GM12878 (cell line): ENCODE results near the gene ASB15. TPM values are rescaled to one million over a fixed set of nuclear protein-coding genes. Genes with fewer than 3 reads are reported as not detected.

Experiments used
- CBX3 ChIP-seq: fragments of 200-600 bp; sonication (generic); IDR thresholded peaks from 2 replicates; pipeline ENCODE4 v1.6.1; 2016; ENCODE audit warnings: low read depth, borderline replicate concordance
- GABPA ChIP-seq: IDR thresholded peaks from 2 replicates; pipeline ENCODE4 v1.6.1; 2014; ENCODE audit warnings: antibody characterized with exemption, low read depth, mild to moderate bottlenecking, inconsistent platforms
- KLF5 ChIP-seq: fragments of 450-650 bp; IDR thresholded peaks from 2 replicates; pipeline ENCODE4 v1.6.1; 2014; ENCODE audit warnings: mild to moderate bottlenecking; ENCODE audit not compliant: partially characterized antibody
- NBN ChIP-seq: fragments of 450-650 bp; IDR thresholded peaks from 2 replicates; pipeline ENCODE4 v1.6.1; 2016
- NFYB ChIP-seq: IDR thresholded peaks from 2 replicates; pipeline ENCODE4 v1.6.1; 2011; ENCODE audit warnings: low read depth, mild to moderate bottlenecking, low read length, improper control_type of control experiment, moderate library complexity; ENCODE audit not compliant: insufficient read depth
- REST ChIP-seq: IDR thresholded peaks from 2 replicates; pipeline ENCODE4 v1.6.1; 2012; ENCODE audit warnings: mild to moderate bottlenecking, low read depth, low read length
- ZBTB11 ChIP-seq: fragments of 450-650 bp; formaldehyde crosslinking; IDR thresholded peaks from 2 replicates; pipeline ENCODE4 v1.5.0; 2022; ENCODE audit warnings: mild to moderate bottlenecking, missing genetic modification characterization
- polyA plus RNA-seq, 11 experiments: library from polyadenylated mRNA; depleted of rRNA in 4 of 11; unstranded in 6 of 11; stranded (reverse) in 5 of 11; fragments of >200 nt; fragmentation: Nextera tagmentation in 4 of 11; fragmentation: Illumina TruSeq in 1 of 11; extraction: Ambion mirVana in 4 of 11; extraction: Trizol in 1 of 11; gene quantifications; 1 replicate in 1 of 11; 2 replicates in 10 of 11; pipeline versions ENCODE4 v1.2.1 to v1.2.3, GENCODE V29; 2011 to 2016; ENCODE audit warnings: inconsistent platforms in 2 of 11, missing spikeins in 2 of 11, low read depth in 1 of 11
- total RNA-seq, 4 experiments: library from RNA; depleted of rRNA in 3 of 4; stranded (reverse); fragments of >200 nt in 3 of 4; fragmentation: Illumina TruSeq in 1 of 4; extraction: Trizol in 1 of 4; gene quantifications; 2 replicates each; pipeline versions ENCODE4 v1.2.1 to v1.2.3, GENCODE V29; 2013 to 2021

ASB15 gene
- total and polyA plus RNA-seq, 10 of the 15 experiments (the other 5 are each of a cell fraction or from before 2014, with no cell fraction given) = not detected

- TF ChIP-seq ZBTB11 (no peak), REST (no peak), KLF5 (no peak), GABPA (no peak), NBN (no peak), NFYB (no peak), CBX3 (no peak)
These were observed 40.3 kb downstream of the ASB15 start (continued) for GRCh38 chr7:123641901-123642300.
